Inflammatory macrophage (primary cell): Measurements from ENCODE around the gene MS4A18.
"Not testable (repeated sequence)": the region's sequence is repeated elsewhere in the genome, so short reads cannot be mapped to it uniquely, and the experiment has no call there.

Experiments used
- DNase-seq, 2 donors: peaks; one replicate each; pipeline ENCODE4 v3.0.0-alpha.2; 2020 to 2022
- total RNA-seq, 18 experiments: gene quantifications; one replicate each; lab custom pipeline; 2026; ENCODE audit warnings: mixed read lengths in 6 of 18, inconsistent platforms in 2 of 18; lab: John Stamatoyannopoulos, UW

Gene MS4A18
- 0 to 0.21 (median 0) reads per million in 18 experiments for total RNA-seq

- no peak for DNase-seq
These were observed at the start of gene MS4A18 for GRCh38 chr11:60724420-60724819. MS4A18 (plus strand) TSS chr11:60724720.

DNA sequence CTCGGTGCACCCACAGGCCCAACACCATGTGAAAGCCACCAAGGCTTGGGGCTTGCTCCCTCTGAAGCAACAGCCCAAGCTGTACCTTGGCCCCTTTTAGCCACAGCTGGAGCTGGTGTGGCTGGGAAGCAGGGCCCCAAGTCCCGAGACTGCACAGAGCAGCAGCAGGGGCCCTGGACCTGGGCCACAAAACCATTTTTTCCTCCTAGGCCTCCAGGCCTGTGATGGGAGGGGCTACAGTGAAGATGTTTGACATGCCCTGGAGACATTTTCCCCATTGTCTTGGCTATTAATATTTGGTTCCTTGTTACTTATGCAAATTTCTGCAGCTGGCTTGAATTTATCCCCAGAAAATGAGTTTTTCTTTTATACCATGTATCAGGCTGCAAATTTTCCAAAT is 46.3 kb upstream of the MS4A18 start:
- DNase-seq: not testable (repeated sequence)

DNA sequence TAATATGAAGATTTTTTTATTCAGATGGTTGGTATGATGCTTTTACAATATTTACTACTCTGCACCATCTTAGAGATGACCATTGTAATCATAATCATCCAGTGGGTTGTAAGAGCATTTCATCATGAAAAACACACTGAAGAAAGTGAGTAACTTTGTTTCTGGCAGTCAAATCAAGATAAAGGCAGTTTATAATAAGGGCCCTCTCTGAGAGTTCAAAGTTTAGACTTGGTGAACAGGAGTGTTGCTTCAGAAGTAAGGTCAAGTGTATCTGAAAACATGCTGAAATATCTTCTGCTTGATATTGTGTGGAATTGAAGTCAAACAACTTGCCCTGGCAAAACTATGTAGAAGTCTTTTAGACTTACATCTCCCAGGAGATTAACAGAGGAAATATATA is 44.6 kb upstream of the MS4A18 start:
- DNase-seq: no peak

- DNase-seq: no peak
These were observed 43.9 kb upstream of the MS4A18 start for GRCh38 chr11:60680455-60681119.

DNA sequence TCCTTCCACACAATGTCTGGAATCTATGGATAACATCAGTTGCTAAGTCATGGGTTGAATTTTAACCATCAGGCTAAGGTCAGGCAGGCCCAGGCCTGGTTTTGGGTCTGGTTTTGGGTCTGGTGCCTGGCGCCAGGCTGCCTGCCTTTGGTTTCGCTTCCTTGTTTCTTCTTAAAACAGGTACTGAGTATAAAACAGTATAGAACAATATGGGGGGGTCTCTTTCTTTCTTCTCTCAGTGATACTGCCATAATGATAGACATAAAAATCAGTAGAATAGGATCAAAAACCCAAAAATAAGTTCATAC is 40.0 kb upstream of the MS4A18 start:
- DNase-seq: not testable (repeated sequence)

GRCh38 chr11:60691661-60692060 is 32.9 kb upstream of the MS4A18 start:
- no peak for DNase-seq

DNA sequence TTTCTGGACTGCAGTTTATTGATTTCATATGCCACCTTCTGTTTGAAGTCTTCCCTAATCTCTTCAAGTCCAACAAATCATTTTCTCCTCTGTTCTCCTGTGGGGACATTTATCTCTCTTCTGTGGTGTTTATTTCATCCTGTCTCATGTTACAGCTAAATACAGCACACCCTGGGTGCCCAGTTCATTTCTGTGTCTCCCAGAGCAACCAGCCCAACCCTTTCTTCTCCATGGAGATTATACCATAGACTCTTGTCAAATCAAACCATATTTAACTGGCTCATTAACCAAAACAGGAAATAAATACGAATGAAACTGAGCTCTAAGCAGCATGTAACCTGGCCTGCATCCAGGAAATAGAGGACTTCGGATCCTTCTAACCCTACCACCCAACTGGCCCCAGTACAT is 25.2 kb upstream of the MS4A18 start, which contains the start of gene MS4A8:
Gene MS4A8, plus strand, starts transcription at position 329 of the 408 bp plus-strand sequence. CDS start 1,249 bp downstream, outside the sequence.
- DNase-seq: no peak

GRCh38 chr11:60699936-60700335 is 24.6 kb upstream of the MS4A18 start:
- no peak for DNase-seq

DNA sequence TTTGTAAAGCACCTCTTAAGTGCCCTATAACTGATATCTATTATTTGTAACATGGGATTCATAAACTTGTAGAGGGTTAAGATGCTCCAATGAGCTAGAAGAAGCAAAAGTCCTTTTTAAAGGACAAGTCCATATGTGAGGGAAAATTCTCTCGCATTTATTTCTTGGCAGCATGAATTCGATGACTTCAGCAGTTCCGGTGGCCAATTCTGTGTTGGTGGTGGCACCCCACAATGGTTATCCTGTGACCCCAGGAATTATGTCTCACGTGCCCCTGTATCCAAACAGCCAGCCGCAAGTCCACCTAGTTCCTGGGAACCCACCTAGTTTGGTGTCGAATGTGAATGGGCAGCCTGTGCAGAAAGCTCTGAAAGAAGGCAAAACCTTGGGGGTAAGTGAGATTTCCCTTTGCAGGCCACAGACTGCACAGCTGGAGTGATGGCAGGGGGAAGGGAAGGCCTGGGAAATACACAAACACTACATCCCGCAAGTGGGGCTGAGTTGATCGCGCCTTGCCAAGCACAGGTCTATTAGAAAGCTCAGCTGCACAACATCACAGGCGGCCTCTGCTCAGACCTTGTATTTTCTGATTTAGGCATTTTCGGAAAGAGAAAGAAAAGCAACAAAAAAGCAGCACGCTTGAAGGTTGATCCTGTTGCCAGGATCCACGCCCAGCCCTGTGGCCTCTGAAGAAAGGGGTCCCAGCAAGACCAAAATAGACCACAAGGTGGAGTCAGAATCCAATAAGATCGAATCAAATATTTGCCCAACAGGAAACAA is 23.6 kb upstream of the MS4A18 start:
- DNase-seq: no peak

GRCh38 chr11:60701469-60701818 is 23.1 kb upstream of the MS4A18 start:
- no peak for DNase-seq

DNA sequence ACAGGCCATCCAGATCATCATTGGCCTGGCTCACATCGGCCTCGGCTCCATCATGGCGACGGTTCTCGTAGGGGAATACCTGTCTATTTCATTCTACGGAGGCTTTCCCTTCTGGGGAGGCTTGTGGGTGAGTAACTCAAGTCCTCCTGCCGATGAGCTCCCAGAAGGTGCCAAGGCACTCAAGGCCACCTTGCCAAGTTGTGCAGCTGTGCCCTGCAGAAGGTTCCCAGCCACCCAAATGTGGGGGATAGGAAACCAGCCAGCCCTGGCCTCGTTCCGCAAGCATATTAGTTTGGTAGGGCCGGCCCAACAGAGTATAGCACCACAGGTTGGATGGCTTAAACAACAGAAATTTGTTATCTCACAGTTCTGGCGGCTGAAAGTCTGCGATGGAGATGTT is 21.1 kb upstream of the MS4A18 start:
- no peak for DNase-seq

DNA sequence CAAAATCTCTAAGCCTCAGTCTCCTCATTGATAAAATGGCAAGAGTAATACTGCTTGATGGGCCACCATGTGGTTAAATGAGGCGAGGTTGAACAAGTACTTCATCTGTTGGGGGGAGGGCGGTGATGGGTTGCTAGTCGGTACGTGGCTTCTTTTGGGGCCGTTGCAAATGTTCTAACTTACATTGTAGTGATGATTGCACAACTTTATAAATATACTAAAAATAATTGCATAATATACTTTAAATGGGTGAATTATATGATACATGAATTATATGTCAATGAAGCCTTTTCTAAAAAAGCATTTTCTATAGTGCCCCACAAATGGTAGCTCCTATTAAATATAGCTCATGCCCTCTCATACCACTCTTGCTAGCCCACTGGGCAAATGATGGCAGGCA is 18.6 kb upstream of the MS4A18 start:
- DNase-seq: no peak

DNA sequence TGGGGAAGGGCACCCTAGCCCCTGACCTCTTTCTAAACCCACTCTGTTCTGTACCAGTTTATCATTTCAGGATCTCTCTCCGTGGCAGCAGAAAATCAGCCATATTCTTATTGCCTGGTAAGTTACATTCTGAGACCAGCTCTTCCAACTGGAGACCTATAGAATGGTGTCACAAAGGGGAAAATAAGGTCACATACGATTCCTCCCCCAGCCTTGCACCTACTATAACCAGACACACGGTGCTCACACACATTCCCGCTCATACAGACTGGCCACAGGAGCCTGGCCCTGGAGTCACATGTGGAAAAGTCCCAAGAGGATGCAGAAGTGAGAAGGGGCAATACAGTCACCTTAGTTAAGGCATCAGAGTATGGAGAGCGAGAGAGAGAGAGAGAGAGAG is 17.6 kb upstream of the MS4A18 start:
- no peak for DNase-seq

DNA sequence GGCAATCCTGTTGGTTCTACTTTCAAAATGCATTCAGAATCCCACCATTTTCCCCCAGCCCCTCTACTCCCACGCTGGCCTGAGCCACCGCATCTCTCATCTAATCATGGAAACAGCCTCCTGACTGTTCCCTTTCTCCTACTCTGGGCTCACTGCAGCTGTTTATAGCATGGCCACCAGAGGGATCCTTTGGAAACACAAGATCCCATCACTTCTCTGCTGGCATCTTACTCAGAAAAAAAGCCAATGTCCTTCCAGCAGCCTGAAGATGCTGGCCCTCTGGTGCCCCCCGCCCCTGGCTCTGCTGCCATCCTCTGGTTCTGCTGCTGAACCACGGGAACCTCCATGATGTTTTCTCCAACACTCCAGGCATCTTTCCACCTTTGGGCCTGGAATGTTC is 14.0 kb upstream of the MS4A18 start:
- no peak for DNase-seq

DNA sequence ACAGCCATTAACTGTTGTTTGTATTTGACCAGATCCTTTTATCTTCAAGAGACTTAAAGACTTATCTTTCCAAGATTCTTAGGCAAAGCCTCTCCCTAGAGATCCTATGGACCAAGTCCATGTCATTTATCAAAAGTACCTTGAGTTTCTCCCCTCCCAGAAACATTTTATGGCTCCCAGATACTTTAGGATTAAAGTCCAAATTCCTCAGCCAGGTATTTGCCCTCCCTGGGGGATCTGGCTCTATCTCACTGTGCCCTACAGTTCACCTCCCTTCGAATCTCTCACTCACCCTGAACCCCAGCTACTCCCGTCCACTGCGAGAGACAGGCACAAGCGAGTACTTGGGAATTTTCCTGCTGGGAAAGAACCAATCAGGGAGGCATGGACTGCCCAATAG is 13.2 kb upstream of the MS4A18 start:
- DNase-seq: no peak

- not testable (repeated sequence) for DNase-seq
These were observed 11.1 kb upstream of the MS4A18 start for GRCh38 chr11:60713423-60713822.

DNA sequence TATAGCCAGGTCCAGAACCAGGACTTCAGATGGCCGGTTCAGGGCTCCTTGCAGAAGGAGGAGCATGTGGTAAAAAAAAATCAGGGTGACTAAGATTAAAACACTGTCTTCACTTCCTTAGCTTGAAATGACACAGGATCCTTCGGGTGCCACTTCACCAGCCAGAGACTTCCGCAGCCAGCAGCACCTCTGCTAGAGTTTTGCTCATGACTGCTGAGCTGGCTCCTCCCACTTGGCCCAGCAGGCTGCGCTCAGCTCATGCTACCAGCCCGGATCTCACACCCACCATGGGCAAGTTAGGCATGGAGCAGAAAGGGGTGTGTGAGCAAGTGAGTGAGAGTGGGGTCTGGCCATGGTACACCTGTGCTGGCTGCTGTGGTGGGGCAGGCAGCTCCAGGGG is 6.6 kb upstream of the MS4A18 start:
- no peak for DNase-seq

- DNase-seq: no peak
These were observed 5.8 kb upstream of the MS4A18 start for GRCh38 chr11:60718524-60719316.

- no peak for DNase-seq
These were observed 5.1 kb upstream of the MS4A18 start for GRCh38 chr11:60719391-60719790.

DNA sequence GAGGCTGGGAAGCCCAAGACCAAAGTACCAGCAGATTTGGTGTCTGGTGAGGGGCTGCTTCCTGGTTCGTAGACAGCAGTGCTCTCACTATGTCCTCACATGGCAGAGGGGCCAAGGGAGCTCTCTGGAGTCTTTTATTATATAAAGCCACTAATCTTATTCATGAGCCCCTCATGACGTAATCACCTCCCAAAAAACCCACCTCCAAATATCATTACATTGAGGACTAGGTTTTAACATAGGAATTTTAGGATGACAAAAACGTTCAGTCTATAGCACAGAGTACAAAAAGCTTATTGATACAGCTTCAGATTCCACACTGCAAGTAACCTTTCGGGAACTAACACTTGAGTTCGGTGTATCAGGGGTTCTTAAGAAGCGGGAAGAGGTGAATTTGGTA is 4.1 kb upstream of the MS4A18 start:
- DNase-seq: no peak

- DNase-seq: no peak
These were observed 1.1 kb downstream of the MS4A18 start for GRCh38 chr11:60725592-60725991.

- DNase-seq: no peak
These were observed 7.1 kb downstream of the MS4A18 start for GRCh38 chr11:60731586-60731985.

DNA sequence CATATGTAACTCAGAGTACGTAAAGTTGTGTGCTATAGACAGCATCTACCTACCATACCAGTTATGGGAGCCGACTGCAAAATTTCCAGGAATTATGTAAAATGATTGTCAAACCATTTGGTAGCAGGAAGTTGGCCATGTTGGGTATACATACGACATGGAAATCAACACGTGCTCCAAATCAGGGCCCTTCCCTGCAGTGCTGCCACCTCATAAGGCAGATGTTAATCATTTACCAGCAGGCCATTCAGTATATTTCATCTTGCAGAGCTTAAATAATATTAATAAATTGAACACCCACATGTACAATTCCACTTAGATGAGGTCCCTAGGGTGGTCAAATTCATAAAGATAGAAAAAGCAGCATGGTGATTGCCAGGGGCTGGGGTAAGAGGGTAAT is 9.8 kb downstream of the MS4A18 start:
- DNase-seq: no peak

DNA sequence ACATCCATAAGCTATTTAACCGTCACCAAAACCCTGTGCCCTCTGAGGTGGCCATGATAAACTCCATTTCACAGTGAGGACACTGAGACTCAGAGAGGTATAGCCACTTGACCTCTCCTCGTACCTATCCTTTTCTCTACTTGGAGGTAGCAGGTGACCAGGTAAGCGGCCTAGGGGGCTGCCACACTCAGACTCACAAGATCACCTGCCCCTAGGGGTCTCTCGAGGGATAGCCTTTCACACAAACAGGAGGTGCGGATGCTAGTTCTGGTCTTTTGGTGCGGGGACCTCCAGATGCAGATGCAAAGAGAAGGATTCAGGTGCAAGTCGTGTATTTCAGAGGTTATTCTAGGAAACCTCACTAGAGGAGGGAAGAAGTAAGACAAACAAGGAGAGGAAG is 14.6 kb downstream of the MS4A18 start:
- no peak for DNase-seq
